Activated CD4-positive, alpha-beta T cell treated with anti-CD3 and anti-CD28 coated beads, Interleukin-2, amount 50 U/mL, for 48 hours (primary cell): ENCODE measurements around the gene OXER1.

Experiments used
- DNase-seq, 2 experiments: peaks; one replicate each; pipeline ENCODE4 v3.0.0-alpha.2; 2020

OXER1 gene, protein sequence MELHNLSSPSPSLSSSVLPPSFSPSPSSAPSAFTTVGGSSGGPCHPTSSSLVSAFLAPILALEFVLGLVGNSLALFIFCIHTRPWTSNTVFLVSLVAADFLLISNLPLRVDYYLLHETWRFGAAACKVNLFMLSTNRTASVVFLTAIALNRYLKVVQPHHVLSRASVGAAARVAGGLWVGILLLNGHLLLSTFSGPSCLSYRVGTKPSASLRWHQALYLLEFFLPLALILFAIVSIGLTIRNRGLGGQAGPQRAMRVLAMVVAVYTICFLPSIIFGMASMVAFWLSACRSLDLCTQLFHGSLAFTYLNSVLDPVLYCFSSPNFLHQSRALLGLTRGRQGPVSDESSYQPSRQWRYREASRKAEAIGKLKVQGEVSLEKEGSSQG

DNA sequence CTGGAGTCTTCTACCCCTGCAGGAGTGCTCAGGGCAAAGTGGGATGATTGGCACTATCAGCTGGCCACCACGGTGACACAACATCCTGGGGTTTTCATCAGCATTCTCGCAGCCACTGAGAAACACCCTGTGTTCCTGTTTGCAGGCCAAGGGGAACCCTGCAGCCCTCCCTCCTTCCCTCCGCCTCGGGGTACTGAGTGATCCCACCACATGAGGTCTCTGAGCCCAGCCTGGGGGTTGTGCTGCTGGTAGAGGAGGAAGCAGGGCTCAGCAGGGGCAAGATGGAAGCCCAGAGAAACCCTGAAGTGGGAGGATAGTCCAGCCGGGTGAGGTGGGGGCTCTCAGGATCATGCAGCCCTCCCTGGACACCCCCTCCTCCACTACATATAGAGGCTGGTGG lies at the start of gene OXER1:
OXER1 (minus strand) TSS at position 40 of the 400 bp plus-strand sequence. CDS start 73 bp downstream, outside the sequence.
- DNase-seq, result no peak

DNA sequence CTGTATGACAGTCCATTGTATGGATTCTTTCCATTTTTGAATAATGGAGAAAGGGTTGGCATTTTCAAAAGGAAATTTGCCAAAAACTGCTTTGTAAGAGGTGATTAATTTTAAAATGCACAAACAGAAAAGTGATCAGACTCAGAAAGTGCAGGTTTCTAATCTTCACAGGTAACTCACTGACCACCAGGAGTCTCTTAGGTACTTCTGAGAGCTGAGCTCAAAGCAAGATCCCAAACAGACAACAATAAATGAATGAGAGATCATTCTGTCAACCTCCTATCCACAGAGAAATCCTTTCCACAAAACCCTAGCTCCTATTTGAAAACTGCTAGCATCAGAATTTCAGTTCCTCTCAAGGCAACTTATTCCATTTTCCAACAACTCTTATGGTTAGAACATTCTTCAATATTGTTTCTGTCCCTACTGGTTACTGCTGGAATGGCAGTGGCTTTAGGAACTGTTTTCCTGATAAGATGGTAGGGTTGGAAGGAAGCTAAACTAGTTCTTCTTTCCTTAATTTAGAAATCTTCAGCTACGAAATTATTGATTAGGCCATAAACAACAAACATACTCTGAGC lies 49.1 kb upstream of the OXER1 start:
- no peak for DNase-seq

DNA sequence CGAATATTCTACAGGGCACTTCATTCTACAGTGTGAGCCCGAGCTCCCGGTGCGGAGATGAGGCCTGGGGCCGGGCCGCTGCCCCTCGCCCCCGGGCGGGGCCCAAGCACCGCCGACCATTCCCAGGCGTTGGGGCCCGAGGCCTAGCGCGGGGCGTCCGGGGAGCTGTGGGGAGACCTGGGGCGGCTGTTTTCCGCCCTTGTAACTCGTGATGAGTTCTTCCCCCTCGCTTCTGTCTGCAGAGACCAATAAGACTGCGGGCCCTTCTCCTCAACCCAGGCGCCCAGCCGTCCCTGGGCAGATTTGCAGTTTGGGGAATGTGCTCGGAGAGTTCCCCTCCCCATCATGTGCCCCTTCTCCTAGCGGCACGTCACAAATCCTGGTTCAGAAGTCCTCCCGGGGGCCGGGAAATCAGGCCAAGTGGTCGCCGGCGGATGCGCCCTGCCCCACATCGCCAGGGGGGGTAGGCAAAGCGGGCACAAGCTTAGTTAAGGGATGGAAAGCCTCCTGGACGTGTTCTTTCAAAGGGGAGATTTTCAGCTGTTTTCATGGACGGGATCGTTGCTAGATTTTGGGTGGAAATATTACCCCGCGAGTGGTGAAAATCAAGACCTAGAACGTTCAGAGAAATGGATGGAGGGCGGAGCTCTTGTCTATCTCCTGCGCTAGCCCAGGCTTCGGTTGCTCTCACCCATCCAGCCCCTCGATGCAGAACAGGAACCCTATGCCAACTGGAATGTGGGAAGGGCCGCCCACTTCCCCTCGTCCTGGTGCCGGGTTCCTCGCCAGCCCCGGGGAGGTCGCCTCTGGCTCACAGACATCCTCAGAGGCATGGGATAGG lies 47.3 kb upstream of the OXER1 start:
- DNase-seq, result peak; percentile 46 to 60

DNA sequence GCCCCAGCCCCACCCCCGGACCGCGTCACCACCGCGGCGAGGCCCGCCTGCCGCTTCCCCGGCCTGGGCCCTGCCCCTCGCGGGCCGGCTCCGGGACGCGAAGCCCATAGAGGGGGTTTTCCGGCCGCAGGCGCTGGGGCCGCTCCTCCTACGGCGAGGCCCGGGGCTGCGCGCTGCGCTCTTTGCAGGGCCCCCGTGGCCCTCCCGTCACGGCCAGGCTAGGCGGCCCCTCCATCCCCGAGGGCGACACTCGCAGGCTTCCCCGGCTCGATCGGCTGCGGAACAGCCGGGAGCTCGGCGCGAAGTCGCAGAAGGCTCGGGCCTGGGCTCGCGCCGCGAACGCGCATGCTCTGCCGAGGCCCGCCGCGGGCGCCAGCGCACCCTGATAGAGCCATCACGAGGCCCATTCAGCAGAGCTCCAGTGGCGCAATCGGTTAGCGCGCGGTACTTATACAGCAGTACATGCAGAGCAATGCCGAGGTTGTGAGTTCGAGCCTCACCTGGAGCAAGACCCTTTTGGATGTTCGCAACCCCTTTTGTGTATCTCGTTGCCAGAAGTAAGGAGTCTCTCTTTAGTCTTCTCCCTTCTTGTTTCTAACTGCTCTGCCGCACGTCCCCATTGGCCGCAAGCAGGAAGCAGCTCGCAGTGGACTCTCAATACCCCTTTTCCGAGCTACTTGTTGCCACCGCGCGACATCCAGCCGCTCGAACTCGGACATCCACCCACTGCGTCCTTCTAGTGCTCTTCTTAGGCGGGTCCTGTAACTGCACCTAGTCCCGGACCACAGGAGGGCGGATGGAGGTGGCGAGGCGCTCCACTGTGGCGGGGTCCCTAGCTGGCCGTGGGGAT lies 46.4 kb upstream of the OXER1 start:
- peak; percentile 95 for DNase-seq

DNA sequence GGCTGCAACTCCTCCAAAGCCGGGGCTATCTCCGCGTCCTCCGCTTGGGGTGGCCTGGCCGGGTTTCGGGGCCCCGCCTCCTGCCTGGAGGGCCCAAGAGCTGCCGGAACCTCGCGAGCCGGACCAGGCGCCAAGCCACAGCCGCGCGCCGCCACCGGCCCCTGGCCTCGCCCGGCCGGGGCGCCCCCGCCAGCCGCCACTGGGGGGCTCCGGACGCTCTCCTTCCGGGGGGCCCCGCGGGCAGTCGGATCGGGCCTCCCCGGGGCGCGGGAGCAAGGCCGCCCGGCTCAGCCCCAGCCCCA lies 45.8 kb upstream of the OXER1 start:
- peak; percentile 70 to 76 for DNase-seq

DNA sequence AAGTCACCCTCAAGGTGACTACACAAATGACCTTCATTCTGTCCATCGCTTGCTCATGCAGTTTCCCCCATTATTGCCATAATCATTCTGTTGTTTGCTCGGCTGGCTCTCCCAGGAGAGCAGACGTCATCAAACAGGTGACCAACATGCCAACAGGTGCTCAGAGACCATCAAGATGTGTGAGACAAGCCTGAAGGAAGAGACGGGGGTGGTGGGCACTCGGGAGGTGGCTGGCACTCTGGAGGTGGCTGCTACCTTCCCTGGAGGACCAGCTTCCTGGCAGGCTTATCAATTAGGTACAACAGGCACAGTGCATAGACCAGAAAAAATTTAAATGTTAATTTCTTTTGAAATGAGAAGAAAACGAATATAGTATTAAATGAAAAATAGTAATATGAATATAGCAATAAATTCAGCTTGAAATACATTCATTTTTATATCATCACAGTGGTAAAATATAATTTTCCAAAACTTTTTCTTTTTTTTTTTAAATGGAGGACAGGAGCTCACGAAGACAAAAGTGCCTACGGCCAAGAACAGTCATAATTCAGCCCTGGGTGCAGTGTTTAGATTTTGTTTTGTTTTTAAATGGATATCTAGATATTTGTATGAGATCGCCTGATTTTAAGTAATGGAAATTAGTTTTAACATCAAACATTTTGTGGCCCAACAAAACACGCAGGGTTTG lies 45.3 kb upstream of the OXER1 start:
- DNase-seq, result no peak

DNA sequence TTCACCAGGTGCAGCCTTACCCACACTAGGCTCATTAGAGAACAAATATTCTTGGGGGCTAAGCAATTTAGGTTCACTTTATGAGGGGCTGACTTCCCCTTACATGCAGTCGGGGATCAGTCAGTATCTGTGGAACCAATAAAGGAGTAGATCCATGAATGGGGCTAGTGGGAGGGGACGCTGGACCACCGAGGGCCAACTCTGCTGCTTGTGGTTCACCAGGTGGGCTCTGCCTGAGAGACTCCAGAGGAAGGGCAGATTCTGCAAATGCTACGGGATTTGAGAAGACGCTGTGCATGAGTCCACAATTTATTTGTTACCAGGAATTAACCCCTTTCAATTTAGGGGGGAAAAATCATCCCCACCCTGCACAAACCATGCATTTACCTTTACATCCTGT lies 44.4 kb upstream of the OXER1 start:
- no peak for DNase-seq

DNA sequence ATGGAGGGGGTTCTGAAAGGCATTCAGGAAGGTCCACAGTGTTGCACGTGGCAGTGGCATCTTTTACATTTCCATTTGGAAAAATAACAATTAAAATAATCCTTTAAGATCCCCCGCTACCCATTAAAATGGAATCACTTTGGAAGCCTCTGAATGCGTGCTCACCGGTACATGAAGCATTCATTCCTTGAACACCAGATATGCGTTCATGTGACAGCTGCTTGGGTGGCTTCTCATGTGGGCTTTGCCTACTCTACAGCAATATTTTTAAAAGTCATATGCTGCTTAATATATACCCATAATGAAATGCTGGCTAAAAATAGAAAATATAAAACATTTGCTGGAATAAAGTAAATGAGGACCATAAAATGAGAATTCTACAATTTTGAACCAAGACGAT lies 42.9 kb upstream of the OXER1 start:
- no peak for DNase-seq

DNA sequence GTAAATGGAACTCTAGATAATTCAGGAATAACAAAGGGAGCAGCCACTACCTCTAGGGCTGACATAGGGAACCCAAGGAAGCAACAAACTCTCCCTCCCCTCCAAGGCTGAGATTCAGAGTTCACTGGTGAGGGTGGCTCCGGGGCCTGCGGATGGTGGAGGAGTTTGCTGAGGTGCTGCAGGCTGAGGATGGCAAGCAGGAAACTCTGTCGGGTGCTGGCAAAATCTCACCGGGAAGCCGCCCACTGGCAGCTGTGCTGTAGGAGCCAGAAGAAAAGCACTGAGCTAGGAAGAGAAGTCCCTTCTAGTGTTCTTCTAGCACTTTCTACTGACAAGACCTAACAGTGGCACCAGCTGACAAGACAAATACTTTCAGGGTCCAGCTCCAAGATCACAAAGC lies 41.0 kb upstream of the OXER1 start:
- no peak for DNase-seq

DNA sequence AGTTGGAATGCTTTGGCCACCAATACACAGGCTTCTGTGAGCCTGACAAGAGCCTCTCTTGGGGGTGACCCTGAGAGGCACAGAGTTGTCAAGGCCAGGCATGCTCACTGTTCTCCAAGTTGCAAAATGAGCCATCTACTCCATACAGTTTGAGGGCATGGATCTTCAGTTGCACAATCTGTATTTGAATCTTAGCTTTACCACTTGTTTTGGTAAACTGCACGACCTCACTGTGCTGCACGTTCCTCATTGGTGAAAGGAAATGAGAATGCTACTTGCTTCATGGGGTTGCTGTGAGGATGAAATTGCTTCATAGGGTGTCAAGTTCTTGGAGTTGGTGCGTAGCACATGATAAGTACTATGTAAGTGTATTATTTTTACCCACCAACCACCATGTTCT lies 40.4 kb upstream of the OXER1 start:
- no peak for DNase-seq

DNA sequence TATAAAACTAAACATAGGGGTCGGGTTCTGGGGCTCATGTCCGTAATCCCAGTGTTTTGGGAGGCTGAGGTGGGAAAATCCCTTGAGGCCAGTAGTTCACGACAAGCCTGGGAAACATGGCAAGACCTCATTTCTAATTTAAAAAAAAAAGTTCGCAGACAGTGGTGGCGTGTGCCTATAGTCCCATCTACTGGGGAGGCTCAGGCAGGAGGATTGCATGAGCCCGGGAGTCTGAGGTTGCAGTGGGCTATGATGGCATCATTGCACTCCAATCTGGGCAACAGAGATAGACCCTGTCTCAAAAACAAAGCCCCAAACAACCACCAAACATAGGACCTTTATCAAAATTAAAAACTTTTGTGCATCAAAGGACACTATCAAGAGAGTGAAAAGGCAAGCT lies 38.2 kb upstream of the OXER1 start:
- no peak for DNase-seq

DNA sequence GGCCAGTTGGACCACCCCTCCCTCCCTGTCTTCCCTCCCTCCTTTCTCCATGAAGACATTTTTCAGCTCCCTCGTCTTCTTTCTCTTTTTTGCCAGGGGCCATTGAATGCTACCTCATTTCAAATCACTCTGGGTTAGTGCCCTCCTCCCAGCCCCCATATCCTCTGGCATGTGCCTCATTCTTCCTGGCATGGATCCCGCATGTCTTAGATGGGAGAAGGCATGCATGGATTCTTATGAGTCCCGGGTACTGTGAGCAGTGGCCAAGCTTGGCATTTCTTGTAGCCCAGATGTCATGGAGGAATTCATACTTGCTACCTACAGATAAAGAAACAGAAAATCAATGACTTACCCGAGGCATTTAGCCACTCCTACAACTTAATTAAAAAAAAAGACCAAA lies 37.4 kb upstream of the OXER1 start:
- no peak for DNase-seq

DNA sequence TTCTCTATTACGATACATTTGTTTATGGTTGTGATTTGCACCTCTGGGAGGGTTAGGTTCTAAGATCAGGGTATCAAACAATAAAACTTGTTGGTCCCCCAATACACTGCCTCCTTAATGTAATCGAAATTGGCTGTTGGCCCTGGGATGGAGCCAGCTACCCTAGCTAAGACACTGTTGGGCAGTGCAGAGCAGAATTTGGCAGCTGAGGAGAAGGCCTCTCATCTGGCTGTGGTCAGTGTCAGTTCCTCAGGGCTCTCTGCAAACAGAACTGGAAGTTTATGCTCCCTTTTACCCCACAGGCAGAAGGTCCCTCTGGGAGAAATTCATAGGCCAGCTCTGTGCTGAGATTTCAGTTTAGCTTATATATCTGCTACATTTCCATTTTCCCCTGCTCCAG lies 37.0 kb upstream of the OXER1 start:
- no peak for DNase-seq

DNA sequence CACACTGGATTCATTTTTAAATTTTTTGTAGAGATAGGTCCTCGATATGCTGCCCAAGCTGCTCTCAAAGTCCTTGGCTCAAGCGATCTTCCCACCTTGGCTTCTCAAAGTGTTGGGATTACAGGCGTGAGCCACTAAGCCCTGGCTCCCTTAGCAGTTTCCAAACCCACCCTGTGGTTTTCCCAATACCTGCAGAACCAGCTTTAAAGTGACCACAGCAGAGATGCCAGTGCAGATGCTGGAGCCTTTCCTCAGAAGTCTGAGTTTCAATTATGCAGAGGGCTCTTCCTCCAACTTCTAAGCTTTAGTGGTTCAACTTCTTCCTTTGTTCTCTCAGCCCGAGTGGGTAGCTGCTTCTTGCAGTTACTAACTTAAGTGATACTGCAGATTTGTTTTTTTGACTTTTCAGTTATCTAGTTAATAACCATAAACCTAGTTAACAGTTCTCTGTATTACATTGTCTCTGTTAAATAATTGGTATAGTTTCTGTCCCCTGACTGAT lies 36.6 kb upstream of the OXER1 start:
- DNase-seq, result no peak

DNA sequence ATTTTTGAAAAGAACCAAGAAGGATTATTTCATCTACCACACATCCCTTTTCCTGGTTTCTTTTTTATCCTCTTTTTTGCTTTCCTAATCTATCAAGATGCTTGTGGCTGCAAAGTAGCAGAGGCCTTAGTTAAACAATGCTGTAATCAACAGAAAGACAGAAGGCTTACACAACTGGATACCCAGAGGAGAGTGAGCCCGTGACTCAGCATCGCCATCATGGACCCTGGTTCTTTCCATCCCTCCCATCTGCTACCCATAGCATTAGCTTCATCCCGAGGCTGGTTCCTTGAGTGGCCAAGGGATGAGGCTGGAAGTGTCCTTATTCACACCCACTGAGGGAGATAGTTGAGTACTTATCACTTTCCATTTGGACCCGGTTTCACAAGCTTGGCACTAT lies 35.9 kb upstream of the OXER1 start:
- no peak for DNase-seq

DNA sequence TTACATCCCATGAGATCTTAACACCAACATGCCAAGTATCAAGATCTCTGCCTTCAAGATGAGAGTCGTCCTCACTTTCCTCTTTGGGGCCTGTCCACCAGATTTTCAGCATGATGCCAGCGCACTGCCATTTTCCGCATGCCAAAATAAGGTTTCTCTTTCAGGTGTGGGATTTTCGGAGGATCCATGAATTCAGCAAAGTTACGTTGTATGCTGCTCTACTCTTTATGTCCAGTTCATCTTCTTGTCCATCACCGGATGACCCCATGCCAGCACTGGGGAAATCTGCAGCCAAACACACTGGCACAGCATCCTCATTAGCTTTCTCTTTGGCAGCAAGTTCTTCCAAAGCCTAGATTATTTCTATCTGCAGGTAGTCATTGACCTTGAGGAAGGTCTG lies 33.3 kb upstream of the OXER1 start:
- DNase-seq, result no peak

DNA sequence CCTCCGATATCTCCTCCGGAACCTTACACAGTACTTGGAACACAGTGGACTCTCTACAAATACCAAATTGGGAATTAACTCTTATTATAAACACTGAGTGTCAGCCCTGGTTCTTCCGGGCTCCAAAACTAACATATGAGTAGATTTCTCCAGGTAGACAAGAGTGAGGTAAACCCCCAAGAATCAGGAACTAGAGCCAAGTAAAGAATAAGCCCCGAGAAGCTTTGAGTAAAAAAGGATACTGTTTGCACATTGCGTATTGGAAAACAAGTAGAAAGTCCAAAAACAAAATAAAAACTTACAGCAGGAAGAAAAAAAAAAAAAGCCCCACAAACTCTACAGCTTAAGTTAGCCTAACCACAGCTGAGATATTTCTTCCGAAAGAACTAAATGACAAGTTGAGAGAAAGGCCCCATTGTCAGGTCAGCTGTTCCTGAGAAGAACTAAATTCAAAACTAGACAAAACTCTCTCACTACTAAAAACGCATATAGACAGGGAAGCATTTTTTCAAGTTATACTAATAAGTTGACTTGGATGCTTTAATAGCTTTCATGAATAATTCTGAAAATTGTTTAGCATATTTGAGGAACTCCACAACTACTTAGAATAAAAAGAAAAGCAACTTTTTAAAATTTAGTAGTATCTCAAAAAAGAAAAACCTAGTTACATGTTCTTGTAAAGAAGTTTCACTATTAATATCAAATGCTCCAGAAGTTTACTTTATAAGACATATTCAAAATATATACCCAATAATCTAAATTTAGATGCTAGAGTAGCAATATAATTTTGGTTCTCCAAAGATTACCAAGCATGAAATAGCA lies 32.7 kb upstream of the OXER1 start:
- DNase-seq, result no peak

DNA sequence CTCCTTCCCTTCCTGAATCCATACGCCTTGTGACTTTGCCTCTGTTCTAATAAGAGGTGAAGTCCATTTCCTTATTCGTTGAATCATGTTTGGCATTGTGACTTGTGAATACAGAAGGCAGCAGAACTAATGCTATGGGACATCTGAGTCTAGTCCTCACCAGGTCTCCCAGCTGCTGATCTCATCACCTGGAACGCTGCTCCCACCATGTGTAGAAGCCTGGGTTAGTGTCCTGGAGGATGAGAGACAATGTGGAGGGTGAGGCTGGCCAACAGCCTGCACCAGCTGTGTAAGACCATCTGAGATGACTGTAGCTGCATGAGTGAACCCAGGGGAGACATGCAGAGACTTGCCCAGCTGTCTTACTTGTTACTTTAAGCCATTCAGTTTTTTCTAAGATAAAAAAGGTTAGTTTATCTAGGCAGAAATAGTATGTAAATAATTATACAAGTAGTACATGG lies 31.9 kb upstream of the OXER1 start:
- DNase-seq, result no peak

DNA sequence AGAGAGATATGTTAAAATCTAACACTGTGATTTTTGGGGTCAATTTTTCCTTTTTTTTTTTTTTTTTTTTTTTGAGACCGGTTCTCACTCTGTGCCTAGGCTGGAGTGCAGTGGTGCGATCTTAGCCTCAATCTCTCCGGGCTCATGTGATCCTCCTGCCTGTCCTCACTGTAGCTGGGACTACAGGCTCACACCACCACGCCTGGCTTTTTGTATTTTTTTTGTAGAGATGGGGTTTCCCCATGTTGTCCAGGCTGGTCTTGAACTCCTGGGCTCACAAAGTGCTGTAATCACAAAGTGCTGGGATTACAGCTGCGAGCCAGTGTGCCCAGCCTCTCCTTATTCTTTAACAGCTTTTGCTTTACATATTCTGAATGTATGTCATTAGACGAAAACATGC lies 31.3 kb upstream of the OXER1 start:
- no peak for DNase-seq

DNA sequence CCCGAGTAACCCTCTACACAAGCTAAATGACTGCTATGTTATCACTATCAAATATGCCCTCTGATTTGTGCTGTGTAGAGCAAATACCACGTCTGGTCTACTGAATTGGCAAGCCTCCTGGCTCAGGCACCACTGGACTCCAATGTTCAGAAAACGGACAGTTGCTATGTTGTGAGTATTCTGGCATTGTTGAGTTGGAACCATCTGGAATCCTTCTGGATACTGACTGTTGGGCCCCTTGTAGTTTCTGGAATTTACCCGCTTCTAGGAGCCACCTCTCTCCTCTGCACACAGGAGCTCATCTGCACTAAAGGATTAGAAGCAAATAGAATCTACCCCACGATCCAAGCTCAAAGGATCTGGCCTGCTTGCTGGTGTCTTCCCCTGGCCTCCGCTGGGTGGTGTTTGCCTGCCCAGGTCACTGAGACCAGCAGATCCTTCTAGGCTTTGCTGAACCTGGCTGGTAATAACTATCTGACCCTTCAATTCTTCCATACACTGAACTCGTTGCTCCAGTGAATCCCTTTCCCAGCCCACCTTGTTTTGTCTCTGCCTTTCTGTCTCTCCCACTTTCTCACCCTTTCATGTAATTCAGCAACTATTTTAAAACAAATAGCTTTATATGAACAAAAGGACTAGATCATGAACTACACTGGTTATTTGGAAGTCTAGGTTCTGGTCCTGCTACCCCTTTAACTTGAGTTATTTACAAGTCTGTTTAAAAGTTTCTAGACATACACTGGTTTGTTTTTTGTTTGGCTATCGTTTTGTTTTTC lies 30.5 kb upstream of the OXER1 start:
- no peak for DNase-seq
